CD14-positive monocyte (primary cell): ENCODE measurements around the gene RBM44. TPM values are rescaled to one million over a fixed set of nuclear protein-coding genes. Genes with fewer than 3 reads are reported as not detected.
"Not testable (repeated sequence)": the region's sequence is repeated elsewhere in the genome, so short reads cannot be mapped to it uniquely, and the experiment has no call there.

Source experiments
- DNase-seq, 3 donors: peaks; one replicate each; pipeline ENCODE4 v3.0.0-alpha.2; 2011 to 2022
- H2AFZ ChIP-seq: 2 replicates; pipeline ENCODE4 v1.6.0; 2012; ENCODE audit warnings: mild to moderate bottlenecking, low read depth, low read length, inconsistent platforms; ENCODE audit not compliant: insufficient read depth, poor library complexity, severe bottlenecking
- H3K27ac ChIP-seq, 2 donors: 1 replicate in 1 of 2; 2 replicates in 1 of 2; pipeline ENCODE4 v1.5.1; 2012 to 2013; ENCODE audit warnings: low read length in 2 of 2, control low read depth in 1 of 2, inconsistent platforms in 1 of 2, low read depth in 1 of 2, mild to moderate bottlenecking in 1 of 2
- H3K27me3 ChIP-seq, 2 donors: one replicate each; pipeline versions ENCODE4 v1.6.0 to v1.6.1; 2011 to 2013; ENCODE audit warnings: low read length in 2 of 2; ENCODE audit not compliant: control insufficient read depth in 2 of 2, insufficient read depth in 2 of 2
- H3K36me3 ChIP-seq, 2 donors: replicated peaks in 1 of 2; 1 replicate in 1 of 2; 2 replicates in 1 of 2; pipeline versions ENCODE4 v1.5.1 to v1.6.1; 2012 to 2013; ENCODE audit warnings: low read length in 2 of 2, control low read depth in 1 of 2, inconsistent platforms in 1 of 2, mild to moderate bottlenecking in 1 of 2; ENCODE audit not compliant: insufficient read depth in 2 of 2, control insufficient read depth in 1 of 2
- H3K4me1 ChIP-seq, 2 donors: 1 replicate in 1 of 2; 2 replicates in 1 of 2; pipeline versions ENCODE4 v1.5.1 to v1.6.1; 2012 to 2013; ENCODE audit warnings: low read length in 2 of 2, control low read depth in 1 of 2, inconsistent platforms in 1 of 2, mild to moderate bottlenecking in 1 of 2, moderate library complexity in 1 of 2; ENCODE audit not compliant: insufficient read depth in 2 of 2, control insufficient read depth in 1 of 2
- H3K4me2 ChIP-seq: replicated peaks from 2 replicates; pipeline ENCODE3; 2012; ENCODE audit warnings: low read length, moderate library complexity, mild to moderate bottlenecking; ENCODE audit not compliant: poor library complexity, severe bottlenecking; ENCODE audit errors: extremely low read depth
- H3K4me3 ChIP-seq, 3 experiments: fragments of 200-600 bp in 1 of 3; sonication (generic) in 1 of 3; replicated peaks in 1 of 3; 1 replicate in 2 of 3; 2 replicates in 1 of 3; pipeline ENCODE4 v1.5.1; 2011 to 2013; ENCODE audit warnings: low read length in 3 of 3, mild to moderate bottlenecking in 3 of 3, control low read depth in 2 of 3, low read depth in 2 of 3, inconsistent platforms in 1 of 3, moderate library complexity in 1 of 3
- H3K79me2 ChIP-seq: 2 replicates; pipeline ENCODE4 v1.6.0; 2012; ENCODE audit warnings: mild to moderate bottlenecking, control low read depth, inconsistent platforms, low read length, moderate library complexity; ENCODE audit not compliant: insufficient read depth
- H3K9ac ChIP-seq: 2 replicates; pipeline ENCODE4 v1.6.0; 2017; ENCODE audit warnings: low read length, mild to moderate bottlenecking; ENCODE audit not compliant: insufficient read depth, poor library complexity, severe bottlenecking
- H3K9me3 ChIP-seq, 2 donors: replicated peaks in 1 of 2; 1 replicate in 1 of 2; 2 replicates in 1 of 2; pipeline versions ENCODE4 v1.5.1 to v1.6.1; 2012 to 2013; ENCODE audit warnings: low read length in 2 of 2, control low read depth in 1 of 2; ENCODE audit not compliant: control insufficient read depth in 1 of 2, insufficient read depth in 1 of 2
- H4K20me1 ChIP-seq: 2 replicates; pipeline ENCODE4 v1.6.0; 2012; ENCODE audit warnings: mild to moderate bottlenecking, low read length, control low read depth, moderate library complexity; ENCODE audit not compliant: insufficient read depth
- H3K27ac Mint-ChIP-seq, 7 donors: one replicate each; pipeline ENCODE4 v1.8.0; 2020; ENCODE audit warnings: mild to moderate bottlenecking in 7 of 7, mixed read lengths in 7 of 7, moderate library complexity in 6 of 7, inconsistent platforms in 2 of 7
- H3K27me3 Mint-ChIP-seq, 3 donors: one replicate each; pipeline ENCODE4 v1.8.0; 2021 to 2022; ENCODE audit warnings: low read depth in 3 of 3, mild to moderate bottlenecking in 3 of 3, mixed read lengths in 3 of 3, moderate library complexity in 3 of 3, inconsistent platforms in 1 of 3
- H3K36me3 Mint-ChIP-seq, 2 donors: one replicate each; pipeline ENCODE4 v1.8.0; 2020; ENCODE audit warnings: mixed read lengths in 2 of 2, inconsistent platforms in 1 of 2, mild to moderate bottlenecking in 1 of 2
- H3K4me1 Mint-ChIP-seq: one replicate; pipeline ENCODE4 v1.8.0; 2020; ENCODE audit warnings: mild to moderate bottlenecking, mixed read lengths
- H3K4me3 Mint-ChIP-seq, 2 donors: one replicate each; pipeline ENCODE4 v1.8.0; 2020; ENCODE audit warnings: mild to moderate bottlenecking in 2 of 2, mixed read lengths in 2 of 2, moderate library complexity in 1 of 2
- H3K9me3 Mint-ChIP-seq, 7 donors: one replicate each; pipeline ENCODE4 v1.8.0; 2020 to 2022; ENCODE audit warnings: mixed read lengths in 7 of 7, mild to moderate bottlenecking in 6 of 7, moderate library complexity in 6 of 7, inconsistent platforms in 2 of 7
- WGBS: methylation state at CpG from one replicate; pipeline ENCODE4 v1.1.5; 2013; ENCODE audit warnings: missing lambda C conversion rate; ENCODE audit not compliant: insufficient coverage; 5-methylcytosine and 5-hydroxymethylcytosine counted together
- intact Hi-C, 2 donors: fragments of 100-400 bp; cut with micrococcal nuclease; formaldehyde crosslinking; loops; one replicate each; pipeline versions ENCODE4 v1.15.0 to v1.15.1; 2023
- polyA plus RNA-seq, 3 donors: library from polyadenylated mRNA; depleted of rRNA in 1 of 3; unstranded in 2 of 3; stranded (reverse) in 1 of 3; fragments of 300-500 nt in 2 of 3; fragments of >200 nt in 1 of 3; fragmentation: Illumina TruSeq in 2 of 3; gene quantifications; 1 replicate in 2 of 3; 2 replicates in 1 of 3; pipeline ENCODE4 v1.2.3, GENCODE V29; 2012 to 2021
- TF ChIP-seq, protein P1 (sequence below): fragments of 200-600 bp; IDR thresholded peaks from one replicate; pipeline ENCODE4 v1.8.0; 2022; ENCODE audit warnings: antibody characterized with exemption, mild to moderate bottlenecking

RBM44 gene
- polyA plus RNA-seq, 3 donors = 0.07 to 1.5 TPM; not detected in 1

GRCh38 chr2:237841051-237841450, 42.5 kb downstream of the RBM44 start:
- no peak overlapping the region for H3K4me3 Mint-ChIP-seq
- H3K4me2 ChIP-seq = no peak overlapping the region
- H3K79me2 ChIP-seq = no peaks in the 10 kb centered on the region
- no peaks in the 10 kb centered on the region for H3K4me1 Mint-ChIP-seq
- no peaks in the 10 kb centered on the region for H3K4me1 ChIP-seq
- H3K27ac ChIP-seq = no peak overlapping the region
- H3K36me3 ChIP-seq = no peaks in the 10 kb centered on the region
- intact Hi-C loops = no loop called here
- WGBS = no CpG with 5 or more reads among the region's 4 CpGs
- H3K9me3 ChIP-seq = no peaks in the 10 kb centered on the region
- no peak overlapping the region for H3K4me3 ChIP-seq
- no peak for DNase-seq
- peaks cover 0 to 3% (median 2%) of the 10 kb centered on the region in 3 donors for H3K27me3 Mint-ChIP-seq
- no peaks in the 10 kb centered on the region for H4K20me1 ChIP-seq
- no peak overlapping the region for H3K27ac Mint-ChIP-seq
- TF ChIP-seq, protein P1, sequence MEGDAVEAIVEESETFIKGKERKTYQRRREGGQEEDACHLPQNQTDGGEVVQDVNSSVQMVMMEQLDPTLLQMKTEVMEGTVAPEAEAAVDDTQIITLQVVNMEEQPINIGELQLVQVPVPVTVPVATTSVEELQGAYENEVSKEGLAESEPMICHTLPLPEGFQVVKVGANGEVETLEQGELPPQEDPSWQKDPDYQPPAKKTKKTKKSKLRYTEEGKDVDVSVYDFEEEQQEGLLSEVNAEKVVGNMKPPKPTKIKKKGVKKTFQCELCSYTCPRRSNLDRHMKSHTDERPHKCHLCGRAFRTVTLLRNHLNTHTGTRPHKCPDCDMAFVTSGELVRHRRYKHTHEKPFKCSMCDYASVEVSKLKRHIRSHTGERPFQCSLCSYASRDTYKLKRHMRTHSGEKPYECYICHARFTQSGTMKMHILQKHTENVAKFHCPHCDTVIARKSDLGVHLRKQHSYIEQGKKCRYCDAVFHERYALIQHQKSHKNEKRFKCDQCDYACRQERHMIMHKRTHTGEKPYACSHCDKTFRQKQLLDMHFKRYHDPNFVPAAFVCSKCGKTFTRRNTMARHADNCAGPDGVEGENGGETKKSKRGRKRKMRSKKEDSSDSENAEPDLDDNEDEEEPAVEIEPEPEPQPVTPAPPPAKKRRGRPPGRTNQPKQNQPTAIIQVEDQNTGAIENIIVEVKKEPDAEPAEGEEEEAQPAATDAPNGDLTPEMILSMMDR = no peak
- peaks cover 0 to 7% (median 2%) of the 10 kb centered on the region in 7 donors for H3K9me3 Mint-ChIP-seq
- no peak overlapping the region for H2AFZ ChIP-seq
- H3K27me3 ChIP-seq = no peaks in the 10 kb centered on the region
- no peak overlapping the region for H3K9ac ChIP-seq
- no peaks in the 10 kb centered on the region for H3K36me3 Mint-ChIP-seq

DNA sequence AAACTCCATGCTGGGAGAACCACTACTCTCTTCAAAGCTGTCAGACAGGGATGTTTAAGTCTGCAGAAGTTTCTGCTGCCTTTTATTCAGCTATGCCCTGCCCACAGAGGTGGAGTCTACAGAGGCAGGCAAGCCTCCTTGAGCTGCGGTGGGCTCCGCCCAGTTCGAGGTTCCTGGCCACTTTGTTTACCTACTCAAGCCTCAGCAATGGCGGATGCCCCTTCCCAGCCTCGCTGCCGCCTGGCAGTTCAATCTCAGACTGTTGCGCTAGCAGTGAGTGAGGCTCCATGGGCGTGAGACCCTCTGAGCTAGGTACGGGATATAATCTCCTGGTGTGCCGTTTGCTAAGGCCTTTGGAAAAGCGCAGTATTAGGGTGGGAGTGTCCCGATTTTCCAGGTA, 50.4 kb downstream of the RBM44 start:
- H3K36me3 Mint-ChIP-seq, H3K27me3 ChIP-seq, H3K4me1 Mint-ChIP-seq, DNase-seq, H3K4me2 ChIP-seq, H3K27ac ChIP-seq, H3K4me1 ChIP-seq, H4K20me1 ChIP-seq, H3K36me3 ChIP-seq, H3K9ac ChIP-seq, H3K79me2 ChIP-seq, H3K4me3 ChIP-seq, intact Hi-C loops, H3K4me3 Mint-ChIP-seq, H3K27ac Mint-ChIP-seq, H3K27me3 Mint-ChIP-seq, H2AFZ ChIP-seq: not testable (repeated sequence)
- H3K9me3 ChIP-seq = peaks cover 0 to 10% of the 10 kb centered on the region in 2 donors
- WGBS = 96% methylated on average over 8 of the region's 12 CpGs
- H3K9me3 Mint-ChIP-seq = peaks cover 2 to 14% (median 13%) of the 10 kb centered on the region in 7 donors
